Heart left ventricle (tissue), 13 donors: ENCODE data around the gene FYB2.

Experiments used
- POLR2A ChIP-seq, 2 donors: fragments of 450-650 bp; IDR thresholded peaks; one replicate each; pipeline ENCODE4 v1.6.1; 2017; ENCODE audit warnings: antibody characterized with exemption in 2 of 2, mild to moderate bottlenecking in 2 of 2, moderate library complexity in 2 of 2
- TF ChIP-seq, protein P1 (sequence below), 12 donors: fragments of 200-600 bp; sonication (generic) in 4 of 12; IDR thresholded peaks; one replicate each; pipeline versions ENCODE4 v1.5.0 to v1.8.0; 2018 to 2022; ENCODE audit warnings: antibody characterized with exemption in 12 of 12, mild to moderate bottlenecking in 5 of 12
- donor health status: ischemic (EF 13 %, LVEDD 7.1; RV severe dilation, severe dysfunction).
- donor health status: DM: no; HTN: yes; CAD: no.
- donor health status: DM: no; HTN: no; CAD: no.
- donor health status: ischemic (EF 25% LVEDD 6.9; RV normal size, moderate dysfunction).
- donor health status: ischemic (EF 25% LVEDD 5.7; RV mildly dilated, moderate dysfunction).
- donor health status: ischemic (EF 35%, LVEDD 5.7; RV mildly dilated, moderate dysfunction).
- donor health status: nonischemic (EF 11% LVEDD 7.7; RV severe dilation, severe dysfunction).
- donor health status: DM: yes; HTN: yes; CAD: no.
- donor health status: PGD.
- donor health status: ischemic (EF 29% LVEDD 5.4; RV normal size, mild dysfunction).
- donor health status: nonischemic (EF 23%, LVEDD 6.1; RV moderate dilation, normal function).

DNA sequence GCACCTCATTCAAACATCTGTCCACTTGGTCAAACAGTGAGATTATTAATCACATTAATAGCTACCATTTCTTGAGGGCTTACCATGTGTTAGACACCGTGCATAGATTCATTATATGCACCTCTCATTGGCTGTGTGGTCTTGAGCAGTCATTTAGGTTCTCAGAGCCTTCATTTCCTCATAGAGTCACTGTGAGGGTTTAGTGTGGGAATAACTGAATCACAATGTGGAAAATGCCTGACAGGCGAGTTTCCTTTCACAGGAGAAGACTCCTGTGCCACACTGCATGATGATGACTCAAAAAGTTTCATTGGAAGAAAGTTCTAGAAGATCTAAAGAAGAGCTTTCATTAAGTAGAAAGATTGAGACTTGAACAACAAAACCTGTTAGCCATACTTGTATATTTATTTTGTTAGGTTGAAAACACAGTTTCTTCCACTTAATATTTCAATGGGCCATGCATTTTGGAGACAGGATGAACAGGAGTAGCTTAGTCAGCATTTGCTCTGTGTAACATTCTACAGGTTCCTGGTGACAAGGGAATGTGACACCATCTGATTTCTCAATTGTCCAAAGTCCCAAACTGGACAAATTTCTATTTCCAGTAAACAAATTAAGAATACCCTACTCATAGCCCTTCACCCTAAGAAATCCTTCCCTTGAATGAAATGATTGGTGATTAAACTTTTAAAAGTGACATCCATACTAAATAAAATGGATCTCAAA is 45.7 kb downstream of the FYB2 start:
- TF ChIP-seq, protein P1, sequence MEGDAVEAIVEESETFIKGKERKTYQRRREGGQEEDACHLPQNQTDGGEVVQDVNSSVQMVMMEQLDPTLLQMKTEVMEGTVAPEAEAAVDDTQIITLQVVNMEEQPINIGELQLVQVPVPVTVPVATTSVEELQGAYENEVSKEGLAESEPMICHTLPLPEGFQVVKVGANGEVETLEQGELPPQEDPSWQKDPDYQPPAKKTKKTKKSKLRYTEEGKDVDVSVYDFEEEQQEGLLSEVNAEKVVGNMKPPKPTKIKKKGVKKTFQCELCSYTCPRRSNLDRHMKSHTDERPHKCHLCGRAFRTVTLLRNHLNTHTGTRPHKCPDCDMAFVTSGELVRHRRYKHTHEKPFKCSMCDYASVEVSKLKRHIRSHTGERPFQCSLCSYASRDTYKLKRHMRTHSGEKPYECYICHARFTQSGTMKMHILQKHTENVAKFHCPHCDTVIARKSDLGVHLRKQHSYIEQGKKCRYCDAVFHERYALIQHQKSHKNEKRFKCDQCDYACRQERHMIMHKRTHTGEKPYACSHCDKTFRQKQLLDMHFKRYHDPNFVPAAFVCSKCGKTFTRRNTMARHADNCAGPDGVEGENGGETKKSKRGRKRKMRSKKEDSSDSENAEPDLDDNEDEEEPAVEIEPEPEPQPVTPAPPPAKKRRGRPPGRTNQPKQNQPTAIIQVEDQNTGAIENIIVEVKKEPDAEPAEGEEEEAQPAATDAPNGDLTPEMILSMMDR (IDR thresholded peaks at IDR 0.05), result no peak
- no peak for TF ChIP-seq POLR2A (IDR thresholded peaks at IDR 0.05)
